Activated CD8-positive, alpha-beta T cell treated with anti-CD3 and anti-CD28 coated beads, Interleukin-2, amount 10 ng/mL, durations not matched to agents 7 days and 5 days (primary cell): ENCODE results near the gene SLC1A2. TPM values are rescaled to one million over a fixed set of nuclear protein-coding genes. Genes with fewer than 3 reads are reported as not detected.

ENCODE experiments used
- ATAC-seq: fragments of 150-1000 bp; cut with Tn5 transposase; one replicate; pipeline ENCODE4 v1.10.0; 2021; ENCODE audit warnings: moderate library complexity
- CTCF ChIA-PET: fragments of 350-600 bp; sonication (Branson Sonifier 250); formaldehyde crosslinking; loops from one replicate; lab custom pipeline; 2021; ENCODE audit warnings: antibody characterized with exemption; lab: Charles Lee
- POLR2A ChIA-PET: fragments of 350-600 bp; sonication (Branson Sonifier 250); formaldehyde crosslinking; loops from one replicate; lab custom pipeline; 2021; ENCODE audit warnings: antibody characterized with exemption; lab: Charles Lee
- DNase-seq: peaks from one replicate; pipeline ENCODE4 v3.0.0-alpha.2; 2020
- H3K27ac Mint-ChIP-seq: one replicate; pipeline ENCODE4 v1.8.0; 2021; ENCODE audit warnings: mild to moderate bottlenecking, mixed read lengths
- H3K27me3 Mint-ChIP-seq: one replicate; pipeline ENCODE4 v1.8.0; 2021; ENCODE audit warnings: low read depth, mixed read lengths
- H3K36me3 Mint-ChIP-seq: one replicate; pipeline ENCODE4 v1.8.0; 2021; ENCODE audit warnings: low read depth, mixed read lengths
- H3K4me1 Mint-ChIP-seq: one replicate; pipeline ENCODE4 v1.8.0; 2021; ENCODE audit warnings: low read depth, mixed read lengths
- H3K4me3 Mint-ChIP-seq: one replicate; pipeline ENCODE4 v1.8.0; 2021; ENCODE audit warnings: mild to moderate bottlenecking, mixed read lengths
- H3K9me3 Mint-ChIP-seq: one replicate; pipeline ENCODE4 v1.8.0; 2022; ENCODE audit warnings: mixed read lengths; ENCODE audit not compliant: insufficient read depth
- total RNA-seq, 2 experiments: library from RNA; stranded (reverse); gene quantifications; one replicate each; pipeline ENCODE4 v1.2.3, GENCODE V29; 2021

SLC1A2 gene
- total RNA-seq, 2 experiments from 2014 or later, result not detected

DNA sequence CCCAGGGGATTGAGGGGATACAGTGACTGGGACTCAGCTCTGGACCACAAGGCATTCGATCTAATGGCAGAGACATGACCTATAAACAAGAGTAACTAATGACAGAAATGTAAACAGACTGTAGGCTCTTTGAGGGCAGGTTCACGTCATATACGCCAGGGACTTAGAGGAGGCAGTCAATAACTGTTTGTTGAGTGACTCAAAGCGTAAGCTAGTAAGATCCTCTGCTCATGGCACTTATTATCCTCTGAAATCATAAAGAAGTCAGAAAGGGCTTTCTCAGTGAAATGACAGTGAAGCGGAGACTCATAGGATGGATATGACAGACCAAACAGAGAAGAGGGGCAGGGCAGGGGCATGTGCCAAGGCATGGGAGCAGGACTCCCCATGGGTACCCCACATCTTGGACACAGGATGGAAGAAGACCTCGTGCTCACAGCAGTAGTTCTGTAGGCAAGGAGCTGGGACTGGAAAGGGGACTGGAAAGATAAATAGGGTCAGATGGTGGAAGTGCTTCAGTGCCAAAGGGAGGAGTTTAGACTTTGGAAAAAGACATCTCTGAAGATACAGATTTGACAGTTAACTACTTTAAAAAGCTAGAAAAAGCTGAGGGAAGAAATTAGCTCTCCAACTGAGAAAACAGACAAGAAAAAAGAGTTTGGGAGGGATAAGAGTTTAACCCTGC lies 72.7 kb downstream of the SLC1A2 start:
- ATAC-seq (no peak), DNase-seq (no peak)
- peaks cover 55% of the 10 kb centered on the region for H3K4me1 Mint-ChIP-seq
- ChIA-PET CTCF (interaction anchor here (1.4 to 2.5 kb wide), 3 partner anchors 9 to 41 kb away, joined by 3 to 6 read pairs (median 4); no protein-coding TSS in a partner anchor), POLR2A (no interaction called here)
- peaks cover 9% of the 10 kb centered on the region for H3K9me3 Mint-ChIP-seq
- H3K27me3 Mint-ChIP-seq, result no peaks in the 10 kb centered on the region
- H3K27ac Mint-ChIP-seq, result no peak overlapping the region
- no peaks in the 10 kb centered on the region for H3K36me3 Mint-ChIP-seq
- no peak overlapping the region for H3K4me3 Mint-ChIP-seq

GRCh38 chr11:35344681-35345574 lies 74.4 kb downstream of the SLC1A2 start:
- ChIA-PET CTCF (interaction anchor here (1.2 to 2.5 kb wide), 3 partner anchors 15 to 418 kb away, joined by 3 to 6 read pairs (median 4); no protein-coding TSS in a partner anchor), POLR2A (interaction anchor here (1.0 kb wide), 1 partner anchor 205 kb away, joined by 3 read pairs; the partner anchor contains the start of gene CD44)
- H3K4me1 Mint-ChIP-seq, result peaks cover 55% of the 10 kb centered on the region
- H3K27ac Mint-ChIP-seq, result no peak overlapping the region
- no peak for DNase-seq
- no peaks in the 10 kb centered on the region for H3K27me3 Mint-ChIP-seq
- H3K9me3 Mint-ChIP-seq, result peaks cover 3% of the 10 kb centered on the region
- no peak overlapping the region for H3K4me3 Mint-ChIP-seq
- no peak for ATAC-seq
- H3K36me3 Mint-ChIP-seq, result no peaks in the 10 kb centered on the region

DNA sequence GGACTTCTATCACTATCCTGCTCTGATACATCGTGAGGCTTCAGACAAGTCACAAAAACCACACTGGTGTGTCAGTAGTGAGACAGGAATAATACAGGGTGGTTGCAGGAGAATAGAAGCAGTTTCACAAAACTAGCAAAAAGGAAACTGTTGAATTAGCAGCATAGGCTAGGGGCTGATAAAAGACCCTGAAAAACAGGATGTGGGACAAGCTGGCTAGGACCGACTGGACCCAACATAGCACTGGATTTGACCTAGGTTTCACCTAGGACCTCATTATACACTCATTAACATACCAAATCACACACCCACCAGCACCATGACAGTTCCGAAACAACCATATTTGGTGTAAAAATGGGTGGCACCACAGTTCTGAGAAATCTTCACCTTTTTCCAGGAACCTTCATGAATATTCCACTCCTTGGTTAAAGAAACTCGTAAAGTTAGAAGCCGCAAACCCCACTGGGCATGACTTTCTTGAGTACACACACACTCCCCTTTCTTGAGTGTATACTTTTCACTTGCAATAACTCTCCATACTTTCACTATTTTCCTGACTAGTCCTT lies 76.2 kb downstream of the SLC1A2 start:
- H3K9me3 Mint-ChIP-seq, result no peaks in the 10 kb centered on the region
- peak; percentile 78 for DNase-seq
- no peaks in the 10 kb centered on the region for H3K36me3 Mint-ChIP-seq
- CTCF ChIA-PET, result no interaction called here
- peak; percentile 87 for ATAC-seq
- POLR2A ChIA-PET, result no interaction called here
- H3K4me1 Mint-ChIP-seq, result peaks cover 44% of the 10 kb centered on the region
- H3K27ac Mint-ChIP-seq, result peak overlapping the region; percentile 74
- peak overlapping the region; percentile 26 for H3K4me3 Mint-ChIP-seq
- no peaks in the 10 kb centered on the region for H3K27me3 Mint-ChIP-seq

- H3K4me3 Mint-ChIP-seq, result no peak overlapping the region
- H3K27me3 Mint-ChIP-seq, result no peaks in the 10 kb centered on the region
- ChIA-PET POLR2A (no interaction called here), CTCF (interaction anchor here (1.3 kb wide), 1 partner anchor 414 kb away, joined by 3 read pairs; no protein-coding TSS in a partner anchor)
- DNase-seq, result no peak
- H3K4me1 Mint-ChIP-seq, result peaks cover 44% of the 10 kb centered on the region
- ATAC-seq, result no peak
- H3K9me3 Mint-ChIP-seq, result no peaks in the 10 kb centered on the region
- H3K27ac Mint-ChIP-seq, result no peak overlapping the region
- peaks cover 2% of the 10 kb centered on the region for H3K36me3 Mint-ChIP-seq
These were observed 78.6 kb downstream of the SLC1A2 start for GRCh38 chr11:35340715-35341114.

GRCh38 chr11:35340071-35340470 lies 79.3 kb downstream of the SLC1A2 start:
- ChIA-PET POLR2A (no interaction called here), CTCF (interaction anchor here (1.3 kb wide), 1 partner anchor 413 kb away, joined by 3 read pairs; no protein-coding TSS in a partner anchor)
- Mint-ChIP-seq H3K4me3 (no peak overlapping the region), H3K27me3 (no peaks in the 10 kb centered on the region), H3K4me1 (peaks cover 40% of the 10 kb centered on the region), H3K9me3 (no peaks in the 10 kb centered on the region), H3K27ac (no peak overlapping the region), H3K36me3 (peaks cover 2% of the 10 kb centered on the region)
- no peak for DNase-seq
- no peak for ATAC-seq

DNA sequence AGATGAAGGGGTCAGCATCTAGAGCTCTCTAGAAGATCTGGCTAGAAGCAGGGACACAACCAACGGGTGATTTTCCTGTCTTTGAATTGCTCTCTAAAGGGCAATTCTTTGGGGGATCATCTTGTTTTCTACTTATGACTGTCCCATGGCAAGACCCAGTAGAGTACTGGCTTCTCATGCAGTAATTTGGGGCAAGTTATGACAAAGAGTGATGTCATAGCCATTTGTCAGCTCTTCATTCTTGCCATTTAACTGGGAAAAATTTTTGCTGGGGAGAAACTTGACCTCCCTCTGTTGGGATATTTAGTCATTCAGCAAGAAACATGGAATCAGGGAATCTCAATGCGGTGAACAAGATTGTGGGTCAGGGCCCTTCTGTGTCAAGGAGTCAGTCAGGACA lies 80.4 kb downstream of the SLC1A2 start:
- Mint-ChIP-seq H3K36me3 (peaks cover 2% of the 10 kb centered on the region), H3K9me3 (no peaks in the 10 kb centered on the region), H3K4me1 (peaks cover 35% of the 10 kb centered on the region), H3K27ac (no peak overlapping the region), H3K4me3 (no peak overlapping the region), H3K27me3 (no peaks in the 10 kb centered on the region)
- DNase-seq (no peak), ATAC-seq (no peak)
- ChIA-PET CTCF (interaction anchor here (0.8 kb wide), 1 partner anchor 9 kb away, joined by 3 read pairs; no protein-coding TSS in a partner anchor), POLR2A (no interaction called here)

DNA sequence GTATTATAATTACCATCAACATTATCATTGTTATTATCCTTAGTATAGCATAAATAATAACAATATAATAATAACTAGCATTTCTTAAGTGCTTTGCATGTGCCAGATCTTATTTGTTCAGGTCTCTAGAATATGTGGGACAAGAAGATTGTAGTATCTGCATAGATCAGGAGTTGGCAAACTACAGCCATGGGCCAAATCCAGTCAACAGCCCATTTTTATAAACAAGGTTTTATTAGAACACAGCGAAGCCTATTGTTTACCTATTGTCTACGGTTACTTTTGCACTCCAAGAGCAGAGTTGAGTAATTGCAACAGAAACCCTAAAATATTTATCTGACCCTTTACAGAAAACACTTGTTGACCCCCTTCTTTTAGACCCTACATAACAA lies 81.4 kb downstream of the SLC1A2 start:
- DNase-seq (no peak), ATAC-seq (no peak)
- no peaks in the 10 kb centered on the region for H3K9me3 Mint-ChIP-seq
- no peak overlapping the region for H3K4me3 Mint-ChIP-seq
- no peaks in the 10 kb centered on the region for H3K27me3 Mint-ChIP-seq
- peaks cover 2% of the 10 kb centered on the region for H3K36me3 Mint-ChIP-seq
- H3K27ac Mint-ChIP-seq, result no peak overlapping the region
- CTCF ChIA-PET, result interaction anchor here (0.8 kb wide), 1 partner anchor 8 kb away, joined by 3 read pairs; no protein-coding TSS in a partner anchor
- POLR2A ChIA-PET, result no interaction called here
- peaks cover 25% of the 10 kb centered on the region for H3K4me1 Mint-ChIP-seq

- Mint-ChIP-seq H3K4me3 (no peak overlapping the region), H3K9me3 (peaks cover 4% of the 10 kb centered on the region), H3K36me3 (peaks cover 2% of the 10 kb centered on the region), H3K4me1 (peaks cover 22% of the 10 kb centered on the region), H3K27ac (no peak overlapping the region), H3K27me3 (no peaks in the 10 kb centered on the region)
- DNase-seq, result no peak
- ChIA-PET POLR2A (no interaction called here), CTCF (no interaction called here)
- no peak for ATAC-seq
These were observed 82.0 kb downstream of the SLC1A2 start for GRCh38 chr11:35337136-35337913.

GRCh38 chr11:35336726-35337125 lies 82.6 kb downstream of the SLC1A2 start:
- Mint-ChIP-seq H3K36me3 (peaks cover 3% of the 10 kb centered on the region), H3K27me3 (no peaks in the 10 kb centered on the region), H3K9me3 (peaks cover 4% of the 10 kb centered on the region), H3K4me3 (no peak overlapping the region), H3K27ac (no peak overlapping the region), H3K4me1 (peaks cover 20% of the 10 kb centered on the region)
- no peak for ATAC-seq
- POLR2A ChIA-PET, result no interaction called here
- CTCF ChIA-PET, result no interaction called here
- DNase-seq, result no peak

DNA sequence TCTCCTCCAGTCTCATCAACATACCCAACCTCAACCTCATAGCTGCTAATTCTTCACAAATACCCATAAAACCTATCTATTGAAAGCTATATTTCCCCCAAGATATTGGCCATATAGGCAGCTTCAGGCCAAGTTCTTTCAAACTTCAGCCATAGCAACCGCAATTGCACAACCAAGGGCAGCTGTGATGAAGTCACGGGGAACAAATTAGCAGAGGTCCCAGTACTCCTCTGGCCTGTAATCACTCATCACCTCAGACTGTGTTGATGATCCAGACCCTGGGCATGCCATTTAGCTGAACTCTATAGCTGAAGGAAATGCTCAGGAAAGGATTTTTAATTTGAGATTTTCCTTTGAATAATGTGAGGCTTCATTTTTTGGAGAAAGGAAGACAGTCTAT lies 84.1 kb downstream of the SLC1A2 start:
- peaks cover 34% of the 10 kb centered on the region for H3K4me1 Mint-ChIP-seq
- peaks cover 4% of the 10 kb centered on the region for H3K9me3 Mint-ChIP-seq
- peaks cover 6% of the 10 kb centered on the region for H3K36me3 Mint-ChIP-seq
- POLR2A ChIA-PET, result no interaction called here
- no peak overlapping the region for H3K27ac Mint-ChIP-seq
- no peak overlapping the region for H3K4me3 Mint-ChIP-seq
- CTCF ChIA-PET, result interaction anchor here (0.8 kb wide), 1 partner anchor 56 kb away, joined by 3 read pairs; no protein-coding TSS in a partner anchor
- H3K27me3 Mint-ChIP-seq, result no peaks in the 10 kb centered on the region
- DNase-seq (no peak), ATAC-seq (no peak)
